Activated CD4-positive, alpha-beta T cell treated with anti-CD3 and anti-CD28 coated beads, Interleukin-2, Interleukin-6, amounts not matched to agents 100 ng/mL and 50 ng/mL, durations not matched to agents 16 hours and 8 hours (primary cell): ENCODE results near the gene ANO9.
"Not testable (repeated sequence)": the region's sequence is repeated elsewhere in the genome, so short reads cannot be mapped to it uniquely, and the experiment has no call there.

Source experiments
- DNase-seq: peaks from one replicate; pipeline ENCODE4 v3.0.0-alpha.2; 2020

Gene ANO9

GRCh38 chr11:451738-452137 lies 9.9 kb upstream of the ANO9 start:
- no peak for DNase-seq

DNA sequence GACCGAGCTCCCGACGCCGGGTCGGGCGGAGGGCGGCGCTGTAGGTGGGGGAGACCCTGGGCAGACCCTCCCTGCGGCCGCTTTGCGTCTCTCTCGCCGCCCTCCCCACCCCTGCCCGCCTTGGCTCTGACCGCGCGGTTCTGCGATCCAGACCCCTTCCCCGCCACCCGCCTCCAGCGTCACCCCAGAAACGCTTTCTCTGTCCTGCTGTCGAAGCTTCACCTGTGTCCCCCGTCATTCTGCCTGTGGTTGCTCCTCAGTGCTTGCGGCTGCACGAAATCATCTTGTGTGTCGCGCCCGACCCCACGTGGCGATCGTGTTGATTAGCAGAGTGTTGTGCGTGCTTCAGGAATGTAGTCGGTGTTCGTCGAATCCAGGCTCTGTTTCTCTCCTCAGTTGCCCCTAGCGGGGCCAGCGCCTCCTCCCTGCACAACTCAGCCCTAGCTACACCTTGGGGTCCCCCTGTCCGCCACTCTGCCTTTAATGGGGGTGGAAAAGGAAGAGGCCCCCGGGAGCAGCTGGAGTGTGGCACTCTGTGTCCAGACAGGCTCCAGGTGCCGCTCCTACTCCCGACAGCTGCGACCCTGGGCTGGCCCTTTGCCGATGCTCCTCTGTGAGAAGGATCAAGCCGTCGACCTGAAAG lies 9.1 kb upstream of the ANO9 start:
- peak; percentile 74 for DNase-seq

DNA sequence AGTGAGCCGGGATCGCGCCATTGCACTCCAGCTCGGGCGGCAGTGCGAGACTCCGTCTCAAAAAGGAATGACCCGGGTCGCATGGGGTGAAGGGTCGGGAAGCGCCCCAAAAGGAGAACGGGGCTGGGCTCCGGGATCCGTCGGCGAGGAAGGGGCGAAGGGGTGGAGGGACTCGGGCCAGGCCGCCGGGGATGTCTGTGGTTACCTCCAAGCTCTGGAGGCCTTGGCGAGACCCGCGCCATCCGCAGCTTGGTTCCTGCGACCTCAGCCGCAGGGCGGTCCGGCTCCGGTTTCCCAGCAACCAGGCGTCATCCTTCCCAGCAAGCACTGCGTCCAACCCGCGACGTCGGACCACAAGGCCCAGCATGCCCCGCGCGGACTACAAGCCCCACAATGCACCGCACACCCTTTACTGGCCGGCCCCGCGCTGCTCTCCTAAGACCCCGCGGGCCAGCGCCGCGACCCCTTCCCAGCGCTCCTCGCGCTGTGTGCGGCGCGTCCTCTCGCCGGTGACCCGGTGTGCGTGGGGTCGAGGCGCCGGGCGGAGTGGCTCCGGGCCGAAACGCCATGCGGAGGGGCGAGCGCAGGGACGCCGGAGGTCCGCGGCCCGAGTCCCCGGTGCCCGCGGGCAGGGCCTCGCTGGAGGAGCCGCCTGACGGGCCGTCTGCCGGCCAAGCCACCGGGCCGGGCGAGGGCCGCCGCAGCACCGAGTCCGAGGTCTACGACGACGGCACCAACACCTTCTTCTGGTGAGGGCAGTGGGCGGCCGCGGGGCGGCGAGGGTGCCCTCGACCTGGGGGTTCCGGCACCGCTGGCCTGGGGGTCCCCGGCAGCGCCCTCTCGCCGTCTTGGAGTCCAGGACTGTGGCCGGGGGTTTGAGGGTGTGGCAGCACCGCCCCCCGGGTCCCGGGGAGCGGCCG lies 8.3 kb upstream of the ANO9 start, which contains the start of gene PTDSS2:
TSS of gene PTDSS2 (plus strand) at position 391 of the 920 bp plus-strand sequence. CDS start at position 568, 177 bp downstream.
- DNase-seq: peak; percentile 97

DNA sequence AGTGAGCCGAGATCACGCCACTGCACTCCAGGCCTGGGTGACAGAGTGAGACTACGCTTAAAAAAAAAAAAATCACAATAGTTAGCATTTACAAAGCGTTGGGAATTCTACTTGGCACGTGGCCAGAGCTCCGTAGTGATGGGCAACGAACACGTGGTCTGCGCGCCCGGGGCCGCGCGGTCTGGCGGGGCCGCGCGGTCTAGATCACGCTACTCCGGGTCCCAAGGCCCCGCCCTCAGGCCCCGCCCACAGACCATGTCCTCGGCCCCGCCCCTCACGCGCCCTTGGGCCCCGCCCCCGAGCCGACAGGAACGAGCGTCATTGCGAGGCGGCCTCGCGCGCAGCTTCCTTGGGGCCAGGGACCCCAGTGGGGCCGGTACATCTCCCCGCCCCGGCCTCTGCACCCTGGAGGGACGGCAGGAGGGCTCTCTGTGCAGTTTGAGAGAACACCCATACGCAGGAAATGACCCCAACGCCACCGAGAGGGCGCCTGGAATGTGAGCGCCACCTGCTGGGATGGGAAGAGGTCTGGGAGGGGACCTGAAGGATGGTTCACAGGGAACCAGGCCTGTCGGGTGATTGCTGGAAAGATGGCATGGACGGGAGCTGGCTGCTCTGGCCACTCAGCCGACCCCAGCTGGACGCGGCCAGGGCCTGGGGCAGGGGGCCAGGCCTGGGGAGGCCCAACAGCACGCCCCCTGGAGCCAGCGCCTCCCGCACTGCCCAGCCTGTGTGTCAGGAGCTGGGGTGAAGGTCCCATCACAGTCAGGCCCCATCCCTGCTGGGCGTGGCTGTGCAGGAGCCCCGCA lies 6.3 kb upstream of the ANO9 start:
- DNase-seq: peak; percentile 98

DNA sequence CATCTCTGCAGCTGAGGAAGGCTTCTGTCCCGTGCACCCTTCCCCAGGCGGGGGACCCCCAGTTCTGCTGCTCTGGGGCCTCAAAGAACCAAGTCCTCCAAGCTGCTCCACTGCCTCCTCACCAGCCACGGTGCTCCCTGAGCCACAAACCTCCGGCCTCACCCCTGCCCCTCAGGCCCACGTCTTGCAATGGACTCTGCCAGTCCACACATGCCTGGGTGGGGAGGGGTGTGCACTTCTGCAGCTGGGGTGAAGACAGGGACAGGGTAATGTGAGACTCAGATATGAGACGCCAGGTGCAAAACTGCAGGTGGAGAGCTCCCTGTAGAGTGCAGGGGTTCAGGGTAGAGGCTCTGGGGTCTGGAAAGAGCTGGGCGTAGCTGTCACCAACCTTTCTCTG lies 5.1 kb upstream of the ANO9 start:
- no peak for DNase-seq

DNA sequence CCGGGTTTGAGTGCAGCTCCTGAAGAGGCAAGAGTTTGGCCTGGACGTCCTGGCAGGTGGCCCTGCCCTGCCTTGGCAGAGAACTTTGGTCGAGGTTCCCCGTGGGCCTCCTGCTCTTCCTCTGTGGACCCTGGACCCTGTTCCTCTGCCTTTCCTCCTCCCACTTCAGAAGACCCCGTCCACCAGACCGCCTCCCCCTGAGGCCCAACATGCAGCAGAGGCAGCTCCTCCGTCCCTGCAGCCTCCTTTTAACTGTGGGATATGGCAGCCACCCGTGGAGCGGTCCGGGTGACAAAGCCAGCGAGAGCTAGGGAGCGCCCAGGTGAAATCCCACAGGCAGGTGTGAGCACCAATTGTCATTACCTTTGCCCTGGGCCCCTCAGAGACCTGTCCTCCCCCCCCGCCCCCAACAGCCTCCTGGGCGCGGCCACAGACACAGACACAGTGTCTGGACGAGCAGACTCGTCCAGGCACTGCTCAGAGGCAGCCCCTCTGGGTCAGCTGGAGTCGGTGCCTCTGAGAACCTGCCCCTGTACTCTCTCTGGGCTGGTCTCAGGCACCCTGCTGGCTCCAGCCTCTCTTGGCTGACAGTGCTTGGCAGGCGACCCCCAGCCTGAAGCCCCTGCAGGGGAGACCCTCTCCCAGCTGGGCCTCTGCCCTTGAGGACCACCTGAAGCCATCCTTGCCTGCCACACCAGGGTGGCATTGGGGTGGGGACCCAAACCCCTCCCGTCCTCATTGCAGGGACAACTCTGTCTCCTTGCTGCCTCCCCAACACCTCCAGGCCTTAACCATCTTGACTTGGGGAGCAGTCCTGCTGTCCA lies 4.2 kb upstream of the ANO9 start:
- no peak for DNase-seq

- no peak for DNase-seq
Observed at GRCh38 chr11:444396-445144, 2.8 kb upstream of the ANO9 start.

DNA sequence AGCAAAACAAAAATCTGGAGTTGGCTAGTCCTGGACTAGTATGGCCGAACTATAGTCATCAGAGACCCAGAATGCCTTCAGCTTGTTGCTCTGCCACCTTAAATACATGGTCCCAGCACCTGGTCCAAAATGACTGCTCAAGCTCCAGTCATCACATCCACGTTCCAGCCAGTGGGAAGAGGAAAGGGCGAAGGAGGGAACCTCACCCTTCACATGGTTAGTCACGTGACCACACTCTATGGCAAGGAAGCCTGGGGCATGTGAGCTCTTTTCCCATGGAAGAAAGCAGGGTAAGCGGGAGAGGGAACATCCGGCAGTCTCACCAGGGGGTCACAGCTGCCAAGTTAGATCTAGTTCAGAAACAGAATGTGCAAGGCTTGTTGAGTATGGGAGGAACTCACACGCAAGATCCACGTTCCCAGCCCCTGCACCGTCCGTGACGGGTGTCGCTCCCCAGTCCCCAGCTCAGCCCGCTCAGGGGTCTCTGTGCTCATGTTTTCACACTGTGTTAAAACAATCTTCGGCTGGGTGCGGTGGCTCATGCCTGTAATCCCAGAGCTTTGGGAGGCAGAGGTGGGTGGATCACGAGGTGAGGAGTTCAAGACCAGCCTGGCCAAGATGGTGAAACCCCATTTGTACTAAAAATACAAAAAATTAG lies 1.9 kb upstream of the ANO9 start:
- DNase-seq: no peak

- DNase-seq: no peak
Observed at GRCh38 chr11:442611-443081, 835 bp upstream of the ANO9 start.

- no peak for DNase-seq
Observed at GRCh38 chr11:441043-441417, 781 bp downstream of the ANO9 start.

- no peak for DNase-seq
Observed at GRCh38 chr11:440065-441042, 1.5 kb downstream of the ANO9 start.

GRCh38 chr11:439315-440064 lies 2.3 kb downstream of the ANO9 start:
- DNase-seq: no peak

DNA sequence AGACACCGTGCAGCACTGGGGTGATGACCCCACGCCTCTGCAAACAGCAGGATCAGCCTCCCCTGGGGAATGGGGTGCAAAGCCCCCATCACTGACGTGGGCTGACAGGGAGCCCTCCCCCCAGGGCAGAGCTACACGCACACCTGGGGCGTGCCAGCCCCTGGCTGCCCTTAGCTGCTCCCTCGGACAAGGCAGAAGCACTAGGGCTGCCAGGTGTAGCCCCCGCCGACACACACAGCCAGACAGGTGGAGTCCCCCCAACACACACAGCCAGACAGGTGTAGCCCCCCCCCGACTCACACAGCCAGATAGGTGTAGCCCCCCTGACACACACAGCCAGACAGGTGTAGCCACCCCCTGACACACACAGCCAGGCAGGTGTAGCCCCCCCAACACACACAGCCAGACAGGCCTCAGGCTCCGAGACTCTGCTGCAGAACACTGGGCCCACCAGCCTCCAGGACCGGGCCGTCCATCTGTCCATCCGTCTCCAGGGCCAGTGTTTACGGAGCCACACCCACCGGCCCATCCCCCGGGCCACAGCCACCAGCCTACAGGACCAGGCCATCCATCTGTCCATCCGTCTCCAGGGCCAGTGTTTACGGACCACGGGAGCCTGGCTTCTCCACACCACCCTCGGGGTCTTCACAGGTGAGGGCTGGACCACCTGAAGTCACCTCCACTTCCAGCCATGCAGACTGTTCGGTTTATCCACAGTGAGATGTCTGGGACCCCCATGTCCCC lies 3.5 kb downstream of the ANO9 start:
- no peak for DNase-seq

DNA sequence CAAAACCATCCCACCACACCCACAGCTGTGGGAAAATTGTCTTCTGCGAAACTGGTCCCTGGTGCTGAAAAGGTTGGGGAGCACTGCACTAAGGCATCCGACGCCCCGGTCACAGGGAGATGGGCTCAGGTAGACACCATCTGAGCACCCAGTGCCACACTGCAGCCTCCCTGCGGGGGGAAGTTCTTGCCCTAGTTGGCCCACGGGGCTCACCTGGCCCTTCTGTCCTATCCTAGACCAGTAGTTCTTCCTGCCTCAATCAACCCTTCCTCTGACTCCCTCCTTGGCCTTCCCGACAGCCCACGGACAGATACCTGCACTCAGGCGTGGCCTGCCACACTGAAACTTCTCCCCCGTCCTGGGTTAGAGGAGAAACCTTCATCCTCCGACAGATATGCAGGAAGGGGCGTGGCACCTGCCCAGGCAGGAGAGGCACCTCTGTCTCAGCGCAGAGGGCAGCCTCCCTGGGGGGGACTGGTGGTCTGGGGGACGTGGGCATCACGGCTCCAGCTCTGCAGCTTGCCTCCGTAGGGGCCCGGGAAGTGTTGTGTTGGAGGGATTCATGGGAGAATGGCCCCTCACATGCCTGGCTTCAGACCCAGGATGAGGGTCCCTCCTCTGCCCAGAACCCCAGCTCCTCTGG lies 4.5 kb downstream of the ANO9 start:
- DNase-seq: no peak

- not testable (repeated sequence) for DNase-seq
Observed at GRCh38 chr11:434999-435740, 6.6 kb downstream of the ANO9 start.

DNA sequence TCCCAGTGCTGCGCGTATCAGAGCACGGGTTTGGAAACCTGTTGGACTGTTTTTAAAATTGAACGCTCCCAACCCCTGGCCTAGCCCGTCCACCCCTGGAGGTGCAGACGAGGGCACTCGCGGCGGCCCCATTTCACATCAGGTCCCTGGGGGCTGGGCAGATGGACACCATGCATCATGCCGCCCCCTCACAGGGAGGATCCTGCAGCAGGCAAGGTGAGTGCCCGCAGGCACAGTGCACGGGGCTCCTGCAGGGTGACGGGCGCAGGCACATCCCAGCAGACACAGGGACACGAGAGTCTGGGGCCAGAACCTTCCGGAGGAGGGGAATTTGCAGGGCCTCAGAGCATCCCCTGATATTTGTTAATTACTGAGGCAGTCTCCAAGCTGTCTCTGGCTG lies 7.3 kb downstream of the ANO9 start:
- no peak for DNase-seq

GRCh38 chr11:433641-434040 lies 8.2 kb downstream of the ANO9 start:
- no peak for DNase-seq
